ENCODE results near the gene KIF2A.

KIF2A gene

DNA sequence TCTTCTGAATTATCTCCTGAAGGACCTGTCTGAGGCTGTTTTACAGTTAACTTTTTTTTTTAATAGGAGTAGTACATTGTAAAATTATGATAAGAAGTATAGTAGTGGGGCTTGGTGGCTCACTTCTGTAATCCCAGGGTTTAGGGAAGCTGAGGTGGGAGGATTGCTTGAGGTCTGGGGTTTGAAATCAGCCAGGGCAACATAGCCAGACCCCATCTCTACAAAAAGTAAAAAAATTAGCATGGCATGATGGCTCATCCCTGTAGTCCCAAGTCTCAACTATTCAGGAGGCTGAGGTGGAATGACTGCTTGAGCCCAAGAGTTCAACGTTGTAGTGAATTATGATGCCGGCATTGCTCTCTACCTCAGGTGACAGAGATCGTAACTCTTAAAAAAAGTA is 113.6 kb downstream of the KIF2A start:
- DNase-seq (ENCODE audit: low read depth) = no peak
- no peak overlapping the region for H3K4me3 ChIP-seq (ENCODE audit: low read length)
- TF ChIP-seq, protein P1, sequence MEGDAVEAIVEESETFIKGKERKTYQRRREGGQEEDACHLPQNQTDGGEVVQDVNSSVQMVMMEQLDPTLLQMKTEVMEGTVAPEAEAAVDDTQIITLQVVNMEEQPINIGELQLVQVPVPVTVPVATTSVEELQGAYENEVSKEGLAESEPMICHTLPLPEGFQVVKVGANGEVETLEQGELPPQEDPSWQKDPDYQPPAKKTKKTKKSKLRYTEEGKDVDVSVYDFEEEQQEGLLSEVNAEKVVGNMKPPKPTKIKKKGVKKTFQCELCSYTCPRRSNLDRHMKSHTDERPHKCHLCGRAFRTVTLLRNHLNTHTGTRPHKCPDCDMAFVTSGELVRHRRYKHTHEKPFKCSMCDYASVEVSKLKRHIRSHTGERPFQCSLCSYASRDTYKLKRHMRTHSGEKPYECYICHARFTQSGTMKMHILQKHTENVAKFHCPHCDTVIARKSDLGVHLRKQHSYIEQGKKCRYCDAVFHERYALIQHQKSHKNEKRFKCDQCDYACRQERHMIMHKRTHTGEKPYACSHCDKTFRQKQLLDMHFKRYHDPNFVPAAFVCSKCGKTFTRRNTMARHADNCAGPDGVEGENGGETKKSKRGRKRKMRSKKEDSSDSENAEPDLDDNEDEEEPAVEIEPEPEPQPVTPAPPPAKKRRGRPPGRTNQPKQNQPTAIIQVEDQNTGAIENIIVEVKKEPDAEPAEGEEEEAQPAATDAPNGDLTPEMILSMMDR (conservative IDR thresholded peaks at IDR 0.05; ENCODE audit: low read length) = no peak

DNA sequence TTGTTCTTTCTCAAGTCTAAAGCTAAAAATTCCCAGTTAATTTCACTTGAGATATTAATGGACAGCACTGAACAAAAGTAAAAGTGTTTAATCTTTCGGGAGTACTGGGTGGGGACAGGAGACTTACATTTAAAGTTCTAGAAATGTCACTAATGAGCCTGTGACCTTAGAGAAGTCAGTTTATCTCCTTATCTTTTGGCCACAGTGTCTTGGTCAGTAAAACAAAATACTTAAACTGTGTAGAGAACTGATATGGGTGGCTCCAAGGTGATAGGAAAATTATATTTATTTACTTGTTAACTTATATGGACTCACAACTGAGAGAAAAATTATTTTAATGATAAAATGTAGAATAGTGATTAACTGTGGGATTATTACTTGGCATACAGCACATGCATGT is 115.4 kb downstream of the KIF2A start:
- H3K4me3 ChIP-seq (ENCODE audit: low read length) = no peak overlapping the region
- no peak for DNase-seq (ENCODE audit: low read depth)
- TF ChIP-seq, protein P1 (conservative IDR thresholded peaks at IDR 0.05; ENCODE audit: low read length) = no peak

DNA sequence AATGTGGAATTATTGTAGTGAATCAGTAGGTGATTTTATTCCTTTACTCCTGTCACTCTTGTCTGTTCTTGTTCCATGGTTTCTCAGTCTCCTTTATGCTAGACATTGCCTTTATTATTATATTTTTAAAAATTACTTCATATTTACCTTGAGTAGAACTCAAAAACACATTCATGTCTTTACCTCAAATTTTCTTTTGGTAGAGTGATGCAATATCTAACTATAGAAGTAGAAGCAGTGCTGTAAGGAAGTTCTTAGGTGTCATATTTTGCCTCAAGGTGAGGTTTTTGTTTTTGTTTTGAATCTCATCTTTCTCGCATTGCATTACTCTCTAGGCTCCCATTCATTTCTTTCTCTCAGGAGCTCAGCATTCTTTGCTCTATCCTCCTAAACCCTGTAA is 118.8 kb downstream of the KIF2A start:
- TF ChIP-seq, protein P1 (conservative IDR thresholded peaks at IDR 0.05; ENCODE audit: low read length) = no peak
- no peak for DNase-seq (ENCODE audit: low read depth)

DNA sequence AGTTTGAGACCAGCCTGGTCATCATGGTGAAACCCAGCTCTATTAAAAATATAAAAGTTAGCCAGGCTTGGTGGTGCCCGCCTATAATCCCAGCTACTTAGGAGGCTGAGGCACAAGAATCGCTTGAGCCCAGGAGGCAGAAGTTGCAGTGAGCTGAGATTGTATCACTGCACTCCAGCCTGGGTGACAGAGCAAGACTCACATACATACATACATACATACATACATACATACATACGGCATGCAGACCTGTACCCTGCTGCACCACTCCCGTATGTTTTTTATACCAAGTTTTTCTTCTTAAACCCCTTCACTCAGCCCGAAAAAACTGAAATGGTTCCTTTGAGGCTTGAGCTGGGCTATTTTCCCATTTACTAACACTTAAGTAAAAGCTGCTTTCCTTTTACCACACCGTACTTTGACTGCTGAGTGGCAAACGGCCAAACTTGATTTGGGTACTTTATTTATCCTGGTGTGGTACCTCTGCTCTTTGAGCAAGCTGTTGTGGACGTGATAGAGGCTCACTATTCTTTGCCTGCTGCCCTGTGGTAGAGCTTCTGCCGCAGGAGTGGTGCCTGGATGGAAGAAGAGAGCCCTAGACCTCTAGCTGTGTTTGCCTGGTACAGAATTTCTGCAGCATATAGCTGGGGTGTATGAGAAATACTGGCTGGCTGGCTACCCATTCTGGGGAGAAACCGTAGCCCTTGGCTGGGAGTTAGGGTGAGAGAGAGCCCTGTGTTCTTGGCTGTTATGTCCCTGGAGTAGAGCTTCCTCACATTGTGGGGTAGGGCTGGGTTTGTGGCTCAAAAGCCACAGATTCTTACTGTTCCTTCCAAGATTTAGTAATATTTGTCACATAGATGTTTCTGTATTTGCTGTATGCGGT is 126.0 kb downstream of the KIF2A start:
- TF ChIP-seq, protein P1 (conservative IDR thresholded peaks at IDR 0.05; ENCODE audit: low read length) = no peak
- no peak overlapping the region; the same call in 1 of the 2 replicates for H3K4me3 ChIP-seq (ENCODE audit: low read length)
- DNase-seq (ENCODE audit: low read depth) = peak; percentile 58

More for the DNA sequence above, 118.8 kb downstream of the KIF2A start:
- H3K4me3 ChIP-seq (ENCODE audit: low read length) = no peak overlapping the region

DNA sequence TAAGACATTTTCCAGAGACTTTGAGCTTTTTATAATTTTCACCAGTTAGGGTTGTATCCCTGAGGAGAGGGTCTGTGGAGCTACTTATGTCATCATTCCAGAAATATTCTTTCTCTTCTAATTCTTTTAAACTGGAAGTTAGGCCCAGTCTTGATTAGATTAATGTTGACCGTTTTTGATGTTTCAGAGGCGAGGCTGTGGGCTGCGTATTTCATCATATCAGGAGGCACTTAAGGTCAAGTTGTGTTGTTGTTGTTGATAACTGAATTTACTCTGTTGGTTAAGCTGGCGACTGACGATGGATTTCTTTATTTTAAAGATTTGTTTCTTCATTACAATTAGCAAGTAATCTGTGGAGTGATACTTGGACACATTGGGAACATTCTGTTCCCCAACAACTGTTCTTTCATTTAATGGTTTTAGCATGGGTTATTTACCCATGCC is 126.6 kb downstream of the KIF2A start:
- peak; percentile 40 for DNase-seq (ENCODE audit: low read depth)
- TF ChIP-seq, protein P1 (conservative IDR thresholded peaks at IDR 0.05; ENCODE audit: low read length) = no peak
- no peak overlapping the region for H3K4me3 ChIP-seq (ENCODE audit: low read length)

Measured in AG10803 (cell line).